ENCODE measurements around the gene ZC2HC1B.
A peak's percentile ranks its signal among the peaks of the same experiment; 100 is the strongest.

Gene ZC2HC1B

DNA sequence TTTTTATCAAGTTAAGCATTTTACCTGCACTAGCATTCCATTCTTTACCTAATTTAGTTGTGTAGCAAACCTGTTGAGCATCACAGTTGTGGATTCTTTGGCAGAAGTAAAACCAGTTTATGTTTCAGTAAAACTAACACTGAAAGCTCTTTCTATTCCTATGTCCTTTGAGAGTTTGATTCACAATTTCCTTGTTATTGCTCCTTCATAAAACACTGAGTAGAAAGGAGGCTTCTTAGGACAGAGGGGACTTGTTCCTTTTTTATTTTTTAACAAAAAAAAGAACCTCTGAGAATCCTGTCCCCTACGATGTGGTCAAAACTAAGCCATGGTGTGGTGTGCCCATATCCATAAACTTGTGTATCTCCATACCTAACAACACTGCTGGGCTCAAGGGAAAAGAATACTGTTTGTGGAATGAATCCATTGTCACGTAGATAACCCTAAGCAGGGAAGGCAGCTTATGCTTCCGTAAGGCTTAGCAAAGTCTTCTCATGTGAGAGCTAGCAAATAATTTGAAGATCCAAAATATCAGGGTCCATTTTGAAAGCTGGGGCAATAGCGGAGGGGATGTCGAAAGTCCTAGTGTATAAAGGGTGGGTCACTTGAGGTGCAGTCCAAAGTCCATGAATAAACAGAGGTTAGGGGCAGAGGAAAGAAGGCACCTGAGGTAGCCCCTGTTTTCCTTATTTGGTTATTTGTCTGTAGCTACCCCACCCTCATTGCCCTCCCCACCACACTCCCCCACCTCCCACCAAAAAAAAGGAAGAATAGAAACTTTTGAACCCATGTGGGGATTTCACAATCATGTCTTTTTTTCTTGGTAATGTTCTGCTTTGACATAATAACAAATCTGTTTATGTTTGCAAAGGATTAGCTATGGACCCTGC, 72.7 kb downstream of the ZC2HC1B start:
- no peak for DNase-seq

DNA sequence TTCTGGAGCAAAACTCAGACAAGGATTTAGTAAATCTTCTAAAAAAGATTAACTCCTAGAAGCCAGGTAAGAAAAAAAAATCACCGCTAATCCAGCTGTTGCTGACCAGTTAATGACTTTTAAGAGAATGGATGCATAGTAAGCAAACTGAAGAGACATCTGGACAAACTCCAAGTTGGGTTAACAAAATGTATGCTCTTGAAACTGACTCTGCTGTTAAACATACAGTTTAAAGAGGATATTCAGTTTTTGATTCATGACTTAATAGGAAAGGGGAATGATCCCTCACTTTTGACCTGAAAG, 73.3 kb downstream of the ZC2HC1B start:
- no peak for DNase-seq

DNA sequence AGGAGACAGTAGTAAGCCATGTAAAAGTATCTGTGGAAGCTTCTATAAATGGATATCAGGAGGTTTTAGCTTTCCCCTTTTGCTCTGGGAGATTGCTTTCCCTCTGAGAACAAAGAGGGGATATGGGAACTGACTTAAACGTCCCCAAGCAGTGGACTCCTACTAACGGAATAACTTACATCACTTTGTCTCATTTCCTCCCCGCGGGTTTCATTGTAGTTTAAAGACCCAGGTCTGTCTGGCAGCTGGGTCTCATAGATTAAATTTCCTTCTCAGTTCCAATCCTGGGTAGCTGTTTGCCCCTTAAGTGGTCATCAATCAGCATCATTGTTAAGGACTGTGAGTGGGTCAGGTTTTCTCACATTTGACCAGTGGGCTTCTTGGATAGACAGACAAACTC, 75.1 kb downstream of the ZC2HC1B start:
- DNase-seq = no peak

DNA sequence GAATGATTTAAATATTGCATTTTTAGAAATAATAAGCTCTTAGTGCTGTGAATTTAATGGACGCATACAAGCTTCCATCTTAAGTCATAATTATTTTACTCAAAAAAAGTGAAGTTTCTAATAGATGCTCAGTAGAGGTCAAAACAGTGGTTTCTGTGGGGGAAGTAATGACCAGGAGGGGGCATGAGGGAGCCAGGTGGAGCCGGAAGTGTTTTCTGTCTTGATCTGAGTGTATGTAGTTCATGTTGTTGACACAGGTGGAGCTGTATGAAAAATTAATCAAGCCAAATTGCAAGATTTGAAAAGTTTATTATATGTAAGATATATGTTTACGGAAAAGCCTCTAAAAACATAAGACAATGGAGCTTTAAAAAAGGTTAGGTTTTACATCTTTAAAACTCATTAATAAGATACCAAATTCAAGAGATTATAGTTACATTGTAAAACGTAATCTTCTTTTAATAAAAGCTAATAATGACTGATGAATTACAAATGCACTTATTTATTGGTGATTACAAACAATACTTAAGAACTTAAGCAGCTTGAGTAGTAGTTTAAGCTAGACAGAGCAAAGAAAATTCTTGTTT, 75.8 kb downstream of the ZC2HC1B start:
- DNase-seq = peak; percentile 40

DNA sequence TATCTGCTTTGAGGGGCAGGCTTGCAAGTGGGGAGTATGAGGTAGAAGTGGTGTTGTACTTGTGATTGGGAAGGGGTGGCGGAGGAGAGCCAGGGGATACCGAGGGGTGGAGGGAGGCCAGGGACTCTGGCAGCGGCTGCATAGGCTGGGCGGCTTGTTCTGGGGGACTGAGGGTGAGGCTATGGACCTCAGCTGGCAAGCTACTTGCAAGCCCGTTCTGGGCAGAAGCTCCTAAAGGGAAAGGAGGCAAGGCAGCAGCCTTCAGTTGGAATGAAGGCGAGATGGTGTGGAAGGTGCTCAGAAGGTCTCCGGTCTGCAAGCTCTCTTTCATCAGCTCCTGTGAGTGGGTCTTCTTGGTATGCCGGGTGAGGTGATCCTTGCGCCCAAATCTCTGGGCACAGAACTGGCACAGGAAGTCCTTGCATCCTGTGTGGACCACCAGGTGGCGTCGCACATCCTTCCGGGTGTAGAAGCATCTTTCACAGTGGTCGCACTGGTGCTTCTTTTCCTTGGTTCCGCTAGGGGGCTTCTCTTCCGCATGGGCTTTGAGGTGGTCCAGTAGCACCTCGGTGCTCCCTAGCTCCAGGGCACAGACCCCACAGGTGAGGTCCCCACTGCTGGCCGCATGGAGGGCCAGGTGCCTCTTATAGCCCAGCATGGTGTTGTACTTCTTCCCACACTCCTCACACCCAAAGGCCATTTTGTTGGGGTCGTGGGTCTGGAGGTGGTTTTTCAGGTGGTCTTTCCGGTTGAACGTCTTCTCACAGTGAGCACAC, 77.8 kb downstream of the ZC2HC1B start:
- DNase-seq = peak; percentile 63

DNA sequence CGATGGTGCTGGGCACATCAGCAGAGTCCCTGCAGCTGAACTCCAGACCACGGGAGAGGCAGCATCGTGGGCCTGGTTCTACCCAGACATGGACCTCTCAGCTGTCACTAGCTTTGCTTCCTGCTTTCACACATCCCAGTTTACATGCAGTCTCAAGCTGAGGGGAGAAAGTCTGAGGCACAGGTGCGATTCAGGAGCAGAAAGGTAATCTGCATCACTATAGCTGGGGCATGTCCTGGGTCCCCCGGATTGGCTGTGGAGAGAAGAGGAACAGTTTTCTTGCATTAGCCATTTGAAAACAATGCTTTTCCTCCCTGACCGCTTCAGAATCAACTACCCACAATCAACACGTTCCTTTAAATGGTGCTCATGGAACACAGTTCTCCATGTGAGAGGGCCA, 83.9 kb downstream of the ZC2HC1B start:
- DNase-seq = no peak

DNA sequence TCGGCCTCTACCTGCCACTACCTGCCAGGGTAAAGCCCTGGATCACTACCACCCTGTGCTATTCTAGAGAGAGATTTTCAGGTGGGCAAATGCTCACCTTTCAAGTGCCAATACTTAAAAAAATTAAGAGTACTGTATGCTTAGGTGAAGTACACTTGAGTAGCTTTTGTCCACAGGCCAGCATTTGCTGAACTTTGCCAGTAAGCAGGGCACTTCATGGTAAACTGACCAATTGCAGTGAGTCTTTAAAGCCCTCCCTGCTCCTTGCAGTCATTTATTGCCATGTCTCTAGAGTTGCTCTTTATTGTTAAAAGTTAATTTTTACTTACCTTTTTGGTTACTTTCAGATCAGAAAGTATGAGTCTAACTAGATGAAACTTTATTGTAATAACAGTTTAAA, 85.3 kb downstream of the ZC2HC1B start:
- DNase-seq = no peak

DNA sequence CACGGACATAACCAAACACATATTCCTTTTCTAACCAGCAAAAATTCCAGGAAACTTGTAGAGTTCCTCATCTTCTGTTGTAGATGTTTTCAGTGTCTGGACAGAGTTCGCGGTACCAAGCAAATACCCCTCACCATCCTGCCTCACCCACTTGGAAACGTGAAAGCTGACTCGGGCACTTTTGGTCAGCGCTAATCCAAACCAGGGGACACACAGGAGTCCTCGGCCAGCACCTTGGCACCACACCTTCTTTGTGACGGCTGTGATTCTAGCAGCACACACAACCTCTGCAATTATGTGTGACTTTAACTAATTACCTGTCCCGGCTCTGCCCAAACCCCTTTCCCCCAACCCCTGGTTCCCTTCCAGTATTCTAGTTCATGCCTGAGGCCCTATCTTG, 85.7 kb downstream of the ZC2HC1B start:
- DNase-seq = no peak

DNA sequence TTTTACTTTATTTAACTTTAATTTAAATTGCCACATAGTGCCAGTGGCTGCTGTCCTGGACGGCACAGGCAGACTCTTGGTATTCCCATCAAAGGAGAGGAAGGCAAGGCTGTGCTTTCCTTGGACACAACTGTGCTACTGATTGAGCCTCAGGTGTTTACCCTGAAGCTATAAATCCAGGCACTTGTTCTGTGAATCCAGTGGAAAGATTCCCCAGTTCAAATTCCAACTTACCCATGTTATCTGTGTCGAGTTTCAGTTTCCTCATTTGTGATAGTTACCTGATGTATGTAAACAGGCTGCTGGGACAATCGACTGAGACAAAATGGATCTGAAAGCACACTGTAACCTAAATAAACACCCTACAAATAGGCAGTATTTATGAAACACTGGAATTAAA, 86.6 kb downstream of the ZC2HC1B start:
- DNase-seq = no peak

DNA sequence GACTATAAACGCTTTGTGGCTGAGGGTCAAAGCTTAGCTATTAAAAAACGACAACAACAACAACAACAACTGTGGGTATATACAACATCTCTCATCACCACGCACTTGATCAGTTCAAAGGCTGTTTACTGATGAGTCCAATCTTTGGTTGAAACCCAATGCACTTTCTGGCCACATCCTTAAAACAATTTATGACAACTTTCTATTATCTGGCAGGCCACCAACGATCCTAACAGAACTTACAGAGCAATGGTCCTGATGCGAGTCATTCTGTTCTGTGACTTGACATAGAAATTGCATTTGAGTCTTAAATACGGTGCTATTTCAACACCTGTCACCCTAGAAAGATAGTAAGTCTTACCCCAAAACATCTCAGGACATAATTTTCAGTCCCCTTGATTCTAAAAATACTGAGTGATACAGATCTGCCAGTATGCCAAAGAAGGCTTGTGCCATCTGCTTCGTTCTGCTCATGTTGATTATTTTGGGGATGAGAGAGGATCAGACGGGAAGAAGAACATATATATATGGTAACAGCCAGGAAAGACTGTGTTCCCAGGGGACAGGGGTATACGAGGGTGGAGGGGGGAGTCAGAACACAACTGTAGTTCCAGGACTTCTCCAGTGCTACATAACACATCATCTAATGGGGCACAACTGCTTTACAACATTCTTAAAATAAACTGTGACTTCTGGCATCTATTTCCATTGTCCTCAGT, 87.9 kb downstream of the ZC2HC1B start:
- no peak for DNase-seq

DNA sequence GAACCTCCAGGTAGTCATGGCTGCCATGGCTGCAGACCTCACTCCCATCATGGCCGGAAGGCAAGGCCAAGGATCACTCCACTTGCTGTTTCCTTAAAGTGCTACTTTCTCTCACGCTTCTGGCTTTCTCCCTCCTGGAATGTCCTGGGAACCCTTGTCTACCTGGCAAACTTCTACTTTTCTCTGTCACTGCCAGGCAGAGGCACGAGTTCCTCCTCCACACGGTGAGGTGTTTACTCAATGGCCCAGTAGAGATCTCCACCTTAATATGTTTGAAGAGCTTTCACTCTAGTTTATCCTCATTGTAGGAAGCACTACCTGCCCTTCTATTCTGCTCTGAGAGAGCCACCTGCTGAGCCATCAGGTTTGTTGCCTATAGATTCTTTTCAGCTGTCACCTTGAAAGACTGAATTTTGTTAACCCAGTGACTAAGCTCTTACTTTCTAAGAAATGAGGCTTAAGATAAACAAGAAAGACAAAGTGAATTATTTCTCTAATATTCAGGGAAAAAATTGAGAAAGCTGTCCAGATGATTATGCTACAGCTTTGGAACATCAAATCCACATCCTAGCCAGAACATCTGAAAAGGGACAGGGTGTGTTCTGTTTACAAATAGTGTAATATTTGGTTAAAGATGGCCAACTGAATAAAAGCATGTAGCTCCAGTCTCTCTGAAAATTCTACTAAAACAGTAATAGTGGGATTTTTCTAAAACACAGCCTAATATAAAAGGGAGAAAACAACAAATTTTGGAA, 88.8 kb downstream of the ZC2HC1B start:
- no peak for DNase-seq

DNA sequence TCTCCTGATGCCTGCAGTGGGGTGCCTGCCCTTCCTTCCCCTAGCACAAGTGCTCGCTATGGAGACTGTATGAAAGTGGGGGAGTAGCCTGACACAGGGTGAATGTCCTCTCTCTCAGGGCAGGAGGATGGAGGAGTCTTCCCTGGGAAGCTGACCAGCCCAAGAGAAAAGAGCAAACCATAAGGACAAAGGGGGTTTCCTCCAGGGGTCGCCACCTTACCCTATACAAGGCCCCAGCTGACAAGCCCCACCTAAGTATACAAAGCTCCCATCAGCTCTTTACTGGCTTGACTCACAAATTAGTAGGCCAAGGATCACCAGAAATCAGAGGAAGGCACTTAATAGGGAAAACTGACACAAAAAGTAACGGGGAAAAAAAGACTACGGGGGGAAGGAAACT, 89.6 kb downstream of the ZC2HC1B start:
- DNase-seq = no peak

DNA sequence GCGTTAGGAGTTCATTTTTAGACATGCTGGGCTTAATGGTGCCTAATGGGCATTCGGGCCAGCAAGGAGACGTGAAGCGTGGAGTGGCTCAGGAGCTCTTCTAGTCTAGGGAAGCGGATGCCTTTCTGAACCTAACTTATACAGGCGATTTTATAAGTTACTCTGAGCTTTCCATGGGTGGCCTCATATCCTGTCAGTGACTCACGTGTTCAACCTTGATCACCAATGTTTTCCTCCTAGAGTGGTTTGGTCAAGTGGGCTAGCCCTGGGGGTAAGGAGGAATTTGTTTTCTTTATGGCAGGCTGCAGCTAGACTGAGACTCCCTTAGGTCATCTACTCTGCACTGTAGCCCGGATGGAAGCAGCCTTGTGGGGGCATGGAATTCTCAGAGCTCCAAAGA, 91.7 kb downstream of the ZC2HC1B start:
- DNase-seq = no peak

DNA sequence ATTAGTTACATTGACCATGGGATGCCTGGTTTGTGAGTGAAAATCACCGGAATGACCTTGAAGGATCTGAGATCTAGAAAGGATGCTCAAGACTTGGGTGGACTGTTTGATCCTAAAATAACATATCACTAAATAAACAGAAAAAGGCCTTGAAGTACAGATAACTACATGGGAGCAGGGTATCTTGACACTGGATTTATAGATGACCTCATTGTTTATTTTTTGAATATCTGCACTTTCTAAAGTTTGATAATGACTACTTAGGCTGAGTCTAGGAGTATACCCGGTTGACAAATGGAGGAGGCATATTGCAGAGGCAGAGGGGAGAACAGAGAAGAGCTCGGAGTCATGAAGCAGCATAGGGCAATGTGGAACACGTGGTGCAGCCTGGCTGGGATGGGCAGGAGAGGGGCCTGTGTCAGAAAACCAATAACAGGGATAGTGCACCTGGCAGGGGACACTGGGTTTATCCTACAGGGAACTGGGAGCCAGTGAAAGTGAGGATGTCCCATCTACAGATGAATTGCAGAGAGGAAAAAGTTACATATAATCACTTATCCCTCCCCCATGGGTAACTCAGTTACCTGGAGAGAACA, 93.5 kb downstream of the ZC2HC1B start:
- no peak for DNase-seq

DNA sequence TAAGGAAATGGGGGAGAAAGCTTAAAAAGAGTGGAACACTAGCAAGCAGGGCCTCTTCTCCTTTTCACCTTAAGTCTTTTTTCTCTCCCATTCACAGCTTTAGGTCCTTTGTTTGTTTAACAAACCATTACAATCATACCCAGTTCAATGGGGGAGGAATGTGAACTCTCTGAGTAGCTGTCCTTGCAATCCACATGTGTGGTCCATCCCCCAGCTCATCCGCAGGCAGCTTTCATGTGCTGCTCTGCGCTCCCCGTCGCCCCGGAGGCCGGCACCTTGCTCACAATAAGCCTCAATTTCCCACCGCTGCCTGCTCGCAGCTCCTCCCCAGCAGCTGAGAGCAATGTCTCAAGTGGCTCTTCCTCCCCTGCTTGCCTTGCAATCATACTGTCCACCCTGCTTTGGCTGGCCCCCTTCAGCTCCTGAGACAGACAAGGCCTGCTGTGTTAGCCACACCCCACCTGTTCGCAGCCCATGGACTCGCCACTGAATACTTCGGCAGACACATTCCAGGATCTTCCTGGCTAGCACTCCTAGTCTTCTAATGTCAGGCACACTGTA, 94.6 kb downstream of the ZC2HC1B start:
- DNase-seq = no peak

DNA sequence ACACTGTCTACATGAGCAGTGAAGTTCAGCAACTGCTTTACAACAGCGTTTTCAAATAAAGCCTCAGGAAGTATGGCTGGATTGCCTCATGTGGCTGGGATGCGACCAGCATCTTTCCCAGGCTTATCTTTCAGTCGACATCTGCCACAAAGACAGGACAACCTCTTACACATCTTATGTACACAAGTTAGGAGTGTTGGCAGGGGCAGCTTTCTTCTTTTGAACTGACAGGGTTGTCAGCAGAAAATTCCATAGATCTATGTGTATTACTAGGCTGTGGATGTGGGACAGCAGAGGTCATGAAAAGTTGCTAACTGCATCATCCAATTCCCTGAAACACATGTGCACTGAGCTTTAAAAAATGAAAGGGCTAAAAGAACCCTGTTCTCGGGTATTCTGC, 95.7 kb downstream of the ZC2HC1B start:
- no peak for DNase-seq

DNA sequence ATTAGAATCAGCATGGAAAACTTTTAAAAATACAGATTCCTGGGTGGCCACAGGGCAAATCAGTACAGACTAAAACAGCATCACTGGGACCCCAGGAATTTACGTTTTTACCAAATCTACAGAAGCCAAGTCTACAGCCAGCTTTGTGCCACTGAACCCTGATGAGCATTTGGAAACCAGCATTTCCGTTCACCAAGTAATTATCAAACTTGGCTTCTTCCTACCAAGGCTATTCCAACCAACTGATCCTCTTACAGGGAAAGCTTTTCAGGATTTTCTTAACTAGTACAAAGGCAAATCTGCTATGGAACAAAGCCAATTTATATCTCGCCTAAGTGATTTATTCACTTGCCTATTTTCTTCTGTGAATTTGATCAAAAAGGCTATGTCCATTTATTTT, 96.8 kb downstream of the ZC2HC1B start:
- no peak for DNase-seq

DNA sequence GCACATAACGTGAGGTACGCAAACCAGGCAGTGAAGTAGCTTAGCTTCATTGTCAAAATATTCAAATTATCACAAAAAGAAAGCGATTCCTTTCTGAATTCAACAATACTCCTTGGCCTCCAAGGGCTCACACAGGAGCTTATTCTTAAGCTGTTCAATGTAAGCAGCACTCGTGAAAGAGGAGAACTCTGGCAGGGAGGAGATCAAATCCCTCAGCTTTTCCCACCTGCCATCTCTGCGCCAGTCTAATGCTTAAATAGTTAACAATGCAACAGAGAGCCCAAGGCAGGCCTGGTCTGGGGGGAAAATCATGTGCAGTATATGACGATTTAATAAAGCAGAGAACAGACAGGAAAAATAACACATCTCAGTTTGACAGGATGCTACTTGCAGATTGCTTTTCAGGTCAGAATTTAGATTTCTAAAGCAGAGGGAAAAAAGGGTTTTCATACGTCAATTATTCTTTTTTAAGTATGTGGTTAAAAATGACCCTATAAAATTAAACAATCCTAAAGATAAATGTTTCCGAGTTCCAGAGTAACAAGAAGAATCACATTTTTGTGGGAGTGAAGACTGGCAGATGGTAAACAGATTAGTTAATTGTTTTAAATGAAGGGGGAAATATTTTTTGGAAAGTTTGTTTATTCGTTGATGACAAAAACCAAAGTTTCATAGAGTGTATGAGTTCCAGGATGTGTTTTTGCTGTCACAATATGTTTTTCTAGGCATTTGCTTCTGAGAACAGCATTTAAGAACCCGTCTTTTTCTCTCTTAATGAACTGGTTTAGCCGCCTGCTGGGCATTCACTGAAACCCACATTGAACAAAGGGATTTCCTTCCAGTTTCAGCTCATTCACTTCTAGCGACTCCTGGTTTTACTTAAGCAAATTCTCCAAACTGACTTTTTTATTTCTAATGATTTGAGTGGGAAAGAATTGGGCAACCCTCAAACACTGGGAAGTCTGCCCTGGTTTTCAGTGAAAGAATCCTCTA, 97.9 kb downstream of the ZC2HC1B start:
- DNase-seq = no peak

DNA sequence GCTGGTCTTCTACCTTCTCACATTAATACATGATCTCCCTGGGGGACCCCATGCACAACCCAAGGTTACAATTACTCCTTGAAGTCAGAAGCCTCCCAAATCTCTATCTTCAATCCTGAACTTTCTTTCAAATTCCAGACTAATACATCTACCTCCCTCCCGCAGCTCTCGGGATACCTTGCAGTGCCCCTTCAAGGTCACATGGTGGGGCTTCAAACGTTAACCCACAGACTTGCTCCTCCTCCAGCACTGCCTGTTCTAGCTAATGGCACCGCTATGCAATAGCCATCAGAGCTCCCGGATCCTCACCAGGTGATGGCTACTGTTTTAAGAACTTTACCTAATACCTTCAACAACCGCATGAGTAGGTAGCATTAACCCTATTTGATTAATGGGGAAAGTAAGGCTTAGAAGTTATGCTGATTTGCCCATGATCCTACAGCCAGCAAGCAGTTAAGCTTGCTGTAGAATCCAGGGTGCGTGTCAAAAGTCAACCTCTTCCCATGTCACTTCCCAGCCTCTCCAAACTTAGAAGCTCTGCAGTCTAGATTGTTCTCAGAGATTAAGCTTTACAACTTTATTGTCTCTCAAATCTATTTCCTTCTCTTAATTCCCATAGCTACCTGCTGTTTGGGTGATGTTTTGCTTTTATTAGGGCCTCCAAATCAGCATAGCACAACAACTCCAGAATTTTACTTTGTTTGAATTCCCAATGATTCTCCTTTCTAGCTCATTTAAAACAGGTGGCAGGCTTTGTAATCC, 99.1 kb downstream of the ZC2HC1B start:
- no peak for DNase-seq

DNA sequence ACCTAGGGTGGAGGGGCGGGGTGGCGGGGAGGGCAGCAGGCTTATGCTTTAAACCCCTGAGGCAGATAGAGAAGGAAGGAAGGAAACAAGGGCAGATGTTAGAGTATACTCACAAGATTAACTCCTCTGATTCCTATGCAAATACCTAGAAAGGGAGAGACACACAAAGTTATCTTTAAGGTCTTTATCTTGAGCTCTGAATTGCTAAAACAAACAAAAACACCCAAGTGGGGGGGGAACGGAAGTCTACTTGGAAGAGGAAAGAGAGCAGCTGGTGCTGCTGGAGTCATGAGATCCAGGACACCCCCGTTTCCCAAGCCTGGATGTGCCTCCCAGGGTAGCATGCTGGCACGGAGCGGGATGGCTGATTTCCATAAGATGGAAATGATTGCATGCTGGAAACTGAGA, 100.4 kb downstream of the ZC2HC1B start:
- no peak for DNase-seq
